Activated naive CD4-positive, alpha-beta T cell (primary cell): ENCODE measurements around the gene LRRC1.

Source experiments
- DNase-seq, 4 experiments: peaks; one replicate each; lab custom pipeline; 2025; lab: John Stamatoyannopoulos, UW

LRRC1 gene

DNA sequence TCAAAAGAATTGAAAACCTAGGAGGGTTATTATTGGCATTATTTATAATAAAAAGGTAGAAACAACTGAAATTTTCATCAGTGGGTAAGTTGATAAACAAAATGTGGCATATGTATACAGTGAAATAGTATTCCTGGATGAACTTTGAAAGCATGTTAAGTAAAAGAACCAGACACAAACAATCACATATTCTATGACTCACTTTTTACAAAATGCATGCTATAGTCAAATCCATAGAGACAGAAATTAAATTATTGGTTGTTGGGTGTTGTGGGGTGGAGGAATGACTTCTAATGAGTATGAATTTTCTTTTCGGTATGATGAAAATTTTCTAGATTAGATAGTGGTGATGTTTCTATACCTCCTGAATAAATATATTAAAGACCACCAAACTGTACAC is 94.6 kb downstream of the LRRC1 start:
- no peak for DNase-seq

DNA sequence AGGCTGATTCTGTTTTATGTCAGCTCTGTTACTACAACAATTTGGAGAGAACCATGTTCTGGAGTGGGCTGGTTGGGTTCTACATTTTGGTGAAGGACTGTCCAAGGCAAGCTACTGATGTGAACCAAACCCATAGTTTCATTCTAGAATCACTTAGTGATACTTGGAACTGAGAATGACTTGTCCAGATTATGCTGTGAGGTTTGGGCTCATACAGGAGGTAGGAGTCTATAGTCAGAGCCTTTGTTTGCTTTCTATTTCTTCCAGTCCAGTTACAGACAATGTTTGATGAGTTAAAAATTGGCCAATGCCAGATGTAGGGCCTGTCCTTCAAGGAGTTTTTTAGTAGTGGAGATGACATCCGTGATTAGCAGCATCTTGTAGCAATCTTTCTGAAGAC is 97.9 kb downstream of the LRRC1 start:
- no peak for DNase-seq

DNA sequence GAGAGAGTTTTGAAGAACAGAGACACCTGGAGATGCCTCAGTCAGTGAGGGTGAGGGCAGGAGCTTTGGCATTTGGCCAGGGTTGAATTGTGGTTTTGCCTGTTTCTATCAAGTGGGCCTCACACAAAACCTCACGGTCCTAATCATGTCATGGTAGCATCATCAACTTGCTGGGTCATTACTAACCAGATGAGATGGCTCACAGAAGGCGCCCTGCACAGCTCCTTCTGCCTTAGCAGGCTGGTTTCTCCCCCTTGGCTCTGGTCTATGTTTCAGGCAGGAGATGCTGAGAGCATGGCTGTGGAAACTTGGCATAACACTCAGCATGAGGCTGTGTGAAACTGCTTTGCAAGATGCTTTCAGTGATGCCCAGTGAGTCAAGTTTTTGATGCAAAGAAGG is 99.3 kb downstream of the LRRC1 start:
- no peak for DNase-seq

DNA sequence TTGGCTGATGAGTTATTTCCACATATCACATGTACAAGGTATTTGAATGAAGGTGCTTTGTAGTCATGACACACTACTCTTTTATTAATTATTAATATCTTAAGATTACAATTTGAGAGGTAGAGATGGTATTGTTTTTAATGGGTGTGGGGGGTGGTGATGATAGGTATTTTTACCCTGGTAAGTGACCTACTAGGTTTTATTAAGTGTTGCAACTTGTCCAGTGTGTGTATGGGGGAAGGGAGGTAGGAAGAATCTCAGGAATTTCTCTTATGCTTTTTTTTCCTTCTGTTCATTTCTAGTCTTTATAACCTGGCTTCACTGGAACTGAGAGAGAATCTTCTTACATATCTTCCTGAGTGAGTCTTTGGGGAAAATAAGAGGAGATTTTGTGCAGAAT is 101.4 kb downstream of the LRRC1 start:
- DNase-seq = no peak

DNA sequence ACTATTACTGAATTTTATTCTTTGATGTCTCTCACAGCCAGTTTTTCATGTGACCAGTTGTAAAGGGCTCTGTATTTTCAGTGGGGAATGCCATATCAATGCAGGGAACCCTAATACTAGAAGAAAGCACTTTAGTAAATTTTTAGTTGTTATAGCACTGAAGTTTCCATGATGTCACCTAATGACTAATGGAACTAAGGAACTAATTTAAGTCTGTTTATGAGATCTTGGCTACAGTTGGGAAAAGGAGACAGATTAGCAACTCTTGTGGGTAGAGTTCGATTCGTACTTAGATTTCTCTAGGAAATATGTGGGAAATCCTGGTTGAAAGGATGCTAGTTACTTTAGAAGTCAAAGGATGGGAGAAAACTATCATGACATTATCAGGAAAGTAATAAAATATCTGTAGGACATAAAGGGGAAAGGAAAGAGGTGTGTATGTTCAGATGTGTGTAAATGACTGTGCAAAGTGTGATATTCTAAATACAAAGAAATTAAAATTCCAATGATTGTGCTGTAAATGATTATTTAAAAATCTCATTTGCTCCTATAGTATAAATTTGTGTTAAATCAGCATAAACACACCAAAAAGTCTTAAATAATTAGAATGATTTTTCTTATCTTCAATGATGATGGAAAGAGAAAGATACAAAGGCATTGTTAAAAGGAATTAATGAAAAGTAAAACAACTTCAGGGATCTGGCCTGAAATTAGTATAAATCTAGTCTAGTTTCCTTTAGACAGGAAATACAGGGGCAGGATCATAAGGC is 103.4 kb downstream of the LRRC1 start:
- DNase-seq = no peak

DNA sequence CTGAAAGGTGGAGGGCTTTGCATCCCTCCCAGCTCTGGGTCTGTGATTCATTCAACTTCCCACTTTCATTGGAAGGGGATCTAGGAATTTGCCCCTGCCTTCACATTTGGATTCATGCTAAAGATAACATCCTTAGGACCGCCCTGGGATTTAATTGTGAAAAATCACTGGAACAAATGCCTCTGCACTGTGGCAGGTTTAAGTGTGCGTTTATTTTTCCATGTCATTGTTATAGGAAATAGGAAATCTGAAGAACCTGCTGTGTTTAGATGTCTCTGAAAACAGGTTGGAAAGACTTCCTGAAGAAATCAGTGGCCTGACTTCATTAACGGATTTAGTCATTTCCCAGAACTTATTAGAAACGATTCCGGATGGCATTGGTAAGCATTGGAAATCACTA is 104.7 kb downstream of the LRRC1 start:
- no peak for DNase-seq

DNA sequence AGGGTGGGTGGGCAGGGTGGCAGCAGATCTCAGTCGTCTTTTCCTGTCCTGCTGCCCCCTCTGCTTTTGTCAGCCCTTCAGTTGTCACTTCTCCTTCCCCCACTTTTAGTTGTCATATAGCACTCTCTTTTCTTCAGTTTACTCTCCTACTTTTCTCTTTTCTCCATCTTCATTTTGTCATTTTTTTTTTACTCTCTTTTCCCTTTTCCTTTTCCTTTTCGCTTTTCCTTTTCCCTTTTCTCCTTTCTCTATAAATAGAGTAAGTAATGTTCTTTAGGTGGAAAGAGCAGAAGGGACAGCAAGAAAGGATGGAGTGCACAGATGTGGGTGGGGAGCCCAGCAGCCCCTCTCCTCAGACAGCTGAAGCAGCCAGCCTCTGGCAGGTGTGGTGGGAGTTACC is 108.6 kb downstream of the LRRC1 start:
- DNase-seq = no peak

DNA sequence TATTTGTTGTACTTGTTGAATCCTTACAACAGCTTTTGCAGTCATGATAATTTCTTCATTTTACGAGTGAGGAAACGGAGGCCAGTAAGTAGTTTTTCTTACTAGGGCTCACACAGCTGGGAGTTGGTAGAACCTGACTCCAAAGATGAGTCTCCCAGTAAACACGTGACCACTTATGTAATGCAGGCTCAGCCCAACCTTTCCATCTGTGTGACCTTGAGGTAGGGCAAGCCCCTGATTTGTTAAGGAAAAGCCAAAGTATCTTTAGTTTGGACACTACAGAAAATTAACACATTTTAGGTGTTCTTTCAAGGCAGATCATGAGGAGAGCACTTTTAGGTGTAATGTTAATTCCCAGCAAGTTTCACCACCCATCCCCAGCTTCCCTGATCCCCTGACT is 111.3 kb downstream of the LRRC1 start:
- DNase-seq = no peak

DNA sequence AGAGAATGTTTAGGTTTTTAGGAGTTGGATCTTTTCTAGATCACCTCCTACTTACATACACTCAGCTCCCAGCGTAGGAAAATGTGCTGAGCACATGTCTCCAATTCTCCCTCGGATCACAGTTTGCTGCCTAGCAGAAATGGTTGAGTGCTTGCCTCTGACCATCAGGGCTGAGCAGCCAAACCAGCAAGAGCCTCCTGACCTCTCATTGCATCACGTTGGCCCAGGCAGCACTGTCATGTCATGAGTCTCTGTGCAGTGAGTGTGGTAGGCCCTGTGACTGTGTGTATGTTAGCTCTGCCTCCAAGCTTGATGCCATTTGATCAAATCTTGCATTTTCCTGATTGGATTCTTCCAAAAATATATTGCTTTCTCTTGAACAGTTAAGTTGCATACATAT is 112.0 kb downstream of the LRRC1 start:
- DNase-seq = no peak

DNA sequence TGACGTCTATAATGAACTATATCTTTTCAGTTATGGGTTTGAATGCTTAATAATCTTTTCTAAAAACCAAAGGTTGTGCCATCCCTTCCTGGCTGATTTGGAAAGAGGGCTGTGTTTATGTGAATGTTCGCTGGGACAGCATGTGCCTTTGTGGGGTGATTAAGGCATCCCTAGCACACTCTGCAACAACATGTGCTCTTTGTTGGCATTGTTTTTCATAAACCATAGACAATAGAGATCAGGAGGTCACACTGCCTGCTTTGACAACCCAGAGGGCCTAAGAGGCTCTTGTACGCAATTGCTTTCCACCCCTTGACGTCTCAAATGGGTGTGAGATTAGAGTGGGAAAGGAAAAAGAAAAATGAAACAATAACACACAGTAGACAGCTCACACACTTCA is 116.0 kb downstream of the LRRC1 start:
- no peak for DNase-seq

DNA sequence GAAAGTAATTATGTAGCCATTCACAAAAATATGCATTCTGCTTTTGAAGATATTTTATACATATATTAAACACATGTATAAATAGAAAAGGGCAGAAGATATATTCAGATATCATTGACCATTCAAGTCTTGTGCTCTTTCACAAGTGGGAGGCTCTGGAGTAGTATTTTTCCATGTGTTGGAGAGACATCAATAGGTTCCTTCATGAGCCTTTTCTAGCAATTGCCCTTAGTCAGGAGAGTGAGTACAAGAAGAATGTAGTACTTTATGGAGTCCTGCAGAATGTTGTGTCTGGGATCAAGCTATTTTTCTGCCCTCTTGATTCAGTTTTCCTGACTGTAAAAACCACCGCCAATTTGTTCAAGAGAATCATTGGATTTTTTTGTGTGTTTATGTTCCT is 117.9 kb downstream of the LRRC1 start:
- DNase-seq = no peak

DNA sequence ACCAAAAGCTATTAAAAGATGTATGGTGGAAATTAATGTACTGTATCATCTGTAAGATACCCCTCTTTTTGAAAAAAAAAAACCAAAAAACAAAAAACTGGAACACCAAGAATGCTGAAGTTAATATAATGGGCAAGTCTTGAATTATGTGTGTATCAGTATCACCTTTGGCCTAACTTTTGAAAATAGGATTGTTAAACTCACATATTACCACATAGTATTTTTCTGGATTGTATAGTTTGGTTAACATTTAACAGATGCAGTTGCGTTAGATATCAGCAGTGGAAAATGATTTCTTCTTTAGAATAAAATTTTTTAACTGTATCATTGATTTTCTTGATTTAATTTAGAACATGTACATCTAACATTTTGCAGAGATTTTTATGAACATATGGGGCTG is 118.5 kb downstream of the LRRC1 start:
- DNase-seq = no peak

DNA sequence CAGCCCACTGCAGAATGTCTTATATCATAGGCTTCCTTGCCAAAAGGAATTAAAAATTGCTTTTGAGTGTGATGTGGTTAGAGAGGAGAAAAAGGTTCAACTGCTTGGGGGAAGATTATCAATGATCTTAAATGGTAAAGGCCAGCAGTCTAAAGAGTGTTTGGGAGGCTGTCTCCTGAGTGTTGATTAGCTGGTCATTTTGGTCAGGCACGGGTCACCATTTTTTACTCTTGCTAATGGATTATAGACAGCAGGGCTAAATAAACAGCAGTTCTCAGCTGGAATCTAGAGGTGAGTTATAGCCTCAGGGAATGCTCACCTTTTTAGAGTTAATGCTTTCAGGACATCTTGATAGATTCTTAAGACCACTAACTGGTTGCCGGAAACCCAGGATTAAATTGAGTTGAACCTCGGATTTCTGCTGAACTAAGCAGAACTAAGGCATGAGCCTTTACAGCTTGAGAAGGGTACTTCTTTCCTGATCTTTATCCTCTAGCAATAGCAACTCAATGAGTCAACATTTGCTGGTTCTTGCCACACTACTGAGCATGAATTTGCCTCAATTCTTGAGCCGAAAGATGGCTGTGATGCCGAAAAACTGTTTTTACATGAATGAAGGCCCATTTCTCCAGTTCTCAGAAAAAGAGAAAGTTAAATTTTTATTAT is 120.4 kb downstream of the LRRC1 start:
- no peak for DNase-seq

DNA sequence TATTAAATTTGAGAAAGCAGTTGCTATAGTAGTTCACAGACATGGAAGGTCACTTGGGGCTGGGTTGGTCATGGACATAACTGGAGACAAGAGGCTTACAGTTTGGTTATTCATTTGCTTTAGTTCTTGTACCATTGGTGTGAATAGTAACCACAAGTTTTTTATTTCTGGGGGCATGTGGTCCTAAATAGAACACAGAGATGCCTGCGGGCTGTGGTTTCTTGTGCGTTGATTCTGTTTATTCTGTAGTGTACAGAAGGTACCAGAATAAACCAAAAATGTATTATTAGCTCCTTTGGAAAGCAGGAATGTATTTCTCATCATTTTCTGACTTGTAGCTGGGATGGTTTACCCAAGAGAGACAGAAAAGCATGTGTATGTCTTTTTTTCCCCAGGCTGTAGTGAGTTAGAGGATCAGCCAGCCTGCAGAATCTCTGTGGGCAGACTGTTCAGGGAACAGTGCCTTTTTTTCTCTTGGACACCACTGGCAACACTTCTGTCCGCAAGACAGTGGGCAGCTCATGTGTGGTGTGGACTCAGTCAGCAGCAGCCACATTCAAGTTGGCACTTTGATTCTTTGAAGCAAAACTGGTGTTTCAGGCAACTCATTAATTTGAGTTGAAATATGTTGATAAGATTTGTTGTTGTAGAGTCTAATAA is 122.1 kb downstream of the LRRC1 start:
- no peak for DNase-seq

DNA sequence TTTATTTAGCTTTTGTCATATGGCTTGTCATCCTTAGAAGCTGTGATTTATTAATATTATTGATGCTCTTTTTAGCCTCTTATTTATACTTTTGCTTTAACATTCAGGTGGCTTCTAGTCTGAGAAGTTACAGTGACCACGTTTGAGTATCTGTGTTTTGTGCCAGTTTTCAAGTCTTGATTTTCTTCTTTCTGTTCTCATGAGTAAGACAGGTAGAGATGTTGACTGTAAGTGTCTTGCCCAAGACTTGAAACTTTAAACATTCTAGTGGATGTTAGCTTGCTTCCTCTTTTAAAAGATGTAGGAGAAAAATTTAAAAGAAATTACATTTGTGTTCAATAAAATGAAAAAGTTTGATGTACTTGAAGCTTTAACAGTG is 122.6 kb downstream of the LRRC1 start:
- DNase-seq = no peak

DNA sequence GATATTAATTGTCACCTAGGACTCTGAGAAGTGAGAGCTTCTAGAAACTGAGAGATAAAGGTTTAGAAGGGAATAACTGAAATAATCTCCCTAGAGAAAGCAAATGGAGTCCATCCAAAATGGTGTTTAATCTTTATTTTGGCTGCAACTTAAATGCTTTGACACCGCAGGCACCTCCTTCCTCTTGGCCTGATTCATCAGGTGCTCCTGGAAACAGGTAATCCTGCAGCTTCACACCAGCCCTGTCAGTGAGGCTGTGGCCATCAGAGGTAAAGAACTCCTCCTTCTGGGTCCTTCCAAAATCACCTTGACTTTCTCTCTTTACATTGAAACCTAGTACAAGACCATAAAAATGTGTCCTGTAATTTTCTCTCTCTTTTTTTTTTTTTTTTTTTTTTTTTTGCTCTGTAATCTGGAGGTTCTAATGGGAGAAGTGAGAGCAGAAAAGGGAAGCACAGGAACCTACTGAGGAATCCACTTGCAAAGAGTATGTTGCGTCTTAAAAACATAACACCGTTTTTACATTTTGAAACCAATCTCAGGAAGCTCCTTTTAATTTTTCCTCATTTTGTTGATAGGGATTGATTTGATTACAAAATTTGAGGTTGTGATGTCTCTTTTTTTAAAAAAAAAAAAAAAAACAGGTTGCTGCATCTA is 124.2 kb downstream of the LRRC1 start:
- DNase-seq = no peak

DNA sequence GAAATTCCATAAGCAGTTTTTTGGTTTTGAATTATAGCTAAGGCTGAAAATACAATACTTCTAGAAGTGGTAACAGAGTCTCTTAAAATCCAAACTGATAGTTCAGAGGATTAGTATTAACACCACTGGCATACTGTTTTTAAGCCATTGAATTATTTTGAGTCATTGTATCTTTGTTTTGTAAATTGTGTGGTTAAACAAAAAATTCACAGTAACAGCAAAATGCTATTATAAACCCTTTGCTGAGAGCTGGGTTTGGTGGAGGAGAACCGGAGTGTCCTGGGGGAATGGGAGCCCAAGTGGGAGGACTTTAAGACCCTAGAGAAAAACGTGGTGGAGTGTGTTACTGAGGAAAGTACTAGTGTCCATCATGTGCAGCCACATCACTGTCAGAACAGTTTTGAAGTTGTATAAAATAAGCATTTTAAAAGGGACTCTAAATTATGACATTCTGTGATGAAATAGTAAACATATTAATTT is 125.1 kb downstream of the LRRC1 start:
- no peak for DNase-seq

DNA sequence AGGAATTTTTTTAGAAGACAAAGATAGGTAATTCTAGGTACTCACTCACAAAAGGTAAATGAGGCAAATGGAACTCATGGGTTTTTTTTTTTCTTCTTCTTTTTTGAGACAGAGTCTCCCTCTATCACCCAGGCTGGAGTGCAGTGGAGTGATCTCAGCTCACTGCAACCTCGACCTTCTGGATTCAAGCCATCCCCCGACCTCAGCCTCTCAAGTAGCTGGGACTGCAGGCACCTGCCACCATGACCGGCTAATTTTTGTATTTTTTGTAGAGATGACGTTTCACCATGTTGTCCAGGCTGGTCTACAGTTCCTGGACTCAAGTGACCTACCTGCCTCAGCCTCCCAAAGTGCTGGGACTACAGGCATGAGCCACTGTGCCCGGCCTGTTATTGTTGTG is 126.1 kb downstream of the LRRC1 start:
- DNase-seq = no peak

DNA sequence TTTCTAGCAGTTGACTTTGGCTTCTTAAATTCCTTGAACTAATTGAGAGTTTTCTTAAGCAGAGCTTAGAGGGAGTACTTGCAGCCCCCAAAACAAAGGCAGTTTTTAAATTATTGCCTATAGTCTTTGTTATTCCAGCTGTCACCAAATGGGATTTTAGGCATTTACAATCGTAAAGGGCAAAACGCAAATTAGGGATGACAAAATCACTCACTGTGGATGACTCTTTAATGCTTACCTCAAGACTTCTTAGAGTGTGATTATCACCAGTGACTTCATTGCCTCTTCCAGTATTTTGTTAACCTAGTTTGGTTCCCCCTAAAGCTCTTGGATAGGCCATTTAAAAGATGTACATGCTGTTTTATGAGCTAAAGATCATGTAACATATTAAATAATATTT is 126.8 kb downstream of the LRRC1 start:
- DNase-seq = no peak

DNA sequence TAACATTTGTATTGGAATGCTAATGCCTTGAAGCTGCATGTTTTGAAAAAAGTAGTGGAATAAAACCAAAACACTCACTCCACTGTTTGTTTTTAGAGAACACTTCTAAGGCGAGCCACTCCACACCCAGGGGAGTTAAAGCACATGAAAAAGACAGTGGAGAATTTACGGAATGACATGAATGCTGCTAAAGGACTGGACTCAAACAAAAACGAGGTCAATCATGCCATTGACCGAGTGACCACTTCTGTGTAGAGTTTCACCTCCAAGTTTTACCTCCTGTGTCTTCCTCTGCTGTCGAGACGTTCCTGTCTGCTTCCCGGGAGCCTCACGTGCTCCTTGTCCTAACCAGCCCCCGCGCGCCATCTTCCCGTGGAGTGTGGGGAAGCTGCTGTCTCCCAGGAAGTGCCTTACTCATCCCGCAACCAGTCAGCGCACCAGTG is 127.8 kb downstream of the LRRC1 start:
- DNase-seq = no peak

DNA sequence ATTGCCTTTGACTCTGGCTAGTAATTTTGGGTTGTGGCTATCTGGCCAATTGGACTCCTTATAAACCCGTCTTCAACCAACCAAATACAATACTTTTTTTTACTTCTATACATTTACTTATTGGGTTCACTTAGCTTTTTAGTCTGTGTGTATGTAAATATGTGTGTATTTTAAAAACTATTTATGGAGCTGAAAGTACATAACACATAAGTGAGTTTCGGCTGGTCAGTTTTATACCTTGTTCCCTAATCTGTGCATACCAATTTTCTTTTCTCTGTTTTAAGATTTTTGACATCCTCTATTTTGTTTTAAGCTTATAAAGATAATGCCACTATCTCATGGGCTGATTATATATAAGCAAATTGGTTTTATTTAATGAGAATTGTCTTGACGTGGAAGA is 129.5 kb downstream of the LRRC1 start:
- no peak for DNase-seq

DNA sequence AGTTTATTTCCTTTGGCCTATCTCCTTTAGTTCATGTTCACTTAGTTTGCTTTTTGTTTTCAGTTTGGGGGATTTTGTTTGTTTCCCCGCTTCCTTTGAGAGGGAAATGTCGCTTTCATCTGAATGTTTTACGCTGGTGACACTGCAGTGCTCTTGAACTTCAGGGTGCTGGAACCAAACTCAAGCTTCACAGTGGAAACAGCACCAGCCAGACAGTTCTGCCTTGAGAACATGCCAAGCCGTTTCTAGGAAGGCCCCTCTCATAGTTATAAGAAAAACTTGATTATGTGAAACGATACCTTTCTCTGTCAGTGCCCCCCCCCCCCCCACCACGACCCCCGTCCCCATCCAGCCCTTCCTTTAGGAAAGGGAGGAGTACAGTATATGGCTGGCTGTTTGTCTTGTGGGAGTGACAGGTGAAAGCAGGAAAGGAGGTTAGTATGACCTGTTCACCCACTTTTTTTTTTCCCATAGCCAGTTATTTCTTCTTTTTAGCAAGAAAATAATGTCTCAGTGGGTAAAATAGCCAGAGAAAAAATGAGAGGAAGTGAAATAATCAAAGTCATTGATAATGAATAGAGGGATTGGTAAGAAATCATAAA is 130.1 kb downstream of the LRRC1 start:
- no peak for DNase-seq
